Fibroblast of peridontal ligament (primary cell): ENCODE measurements around the gene RYR3.
"Not testable (repeated sequence)": the region's sequence is repeated elsewhere in the genome, so short reads cannot be mapped to it uniquely, and the experiment has no call there.

ENCODE experiments used
- DNase-seq: peaks from one replicate; pipeline ENCODE4 v3.0.0-alpha.2; 2010; ENCODE audit errors: extremely low read depth

The RYR3 gene

GRCh38 chr15:33584797-33585196, 274.0 kb downstream of the RYR3 start:
- DNase-seq = no peak

DNA sequence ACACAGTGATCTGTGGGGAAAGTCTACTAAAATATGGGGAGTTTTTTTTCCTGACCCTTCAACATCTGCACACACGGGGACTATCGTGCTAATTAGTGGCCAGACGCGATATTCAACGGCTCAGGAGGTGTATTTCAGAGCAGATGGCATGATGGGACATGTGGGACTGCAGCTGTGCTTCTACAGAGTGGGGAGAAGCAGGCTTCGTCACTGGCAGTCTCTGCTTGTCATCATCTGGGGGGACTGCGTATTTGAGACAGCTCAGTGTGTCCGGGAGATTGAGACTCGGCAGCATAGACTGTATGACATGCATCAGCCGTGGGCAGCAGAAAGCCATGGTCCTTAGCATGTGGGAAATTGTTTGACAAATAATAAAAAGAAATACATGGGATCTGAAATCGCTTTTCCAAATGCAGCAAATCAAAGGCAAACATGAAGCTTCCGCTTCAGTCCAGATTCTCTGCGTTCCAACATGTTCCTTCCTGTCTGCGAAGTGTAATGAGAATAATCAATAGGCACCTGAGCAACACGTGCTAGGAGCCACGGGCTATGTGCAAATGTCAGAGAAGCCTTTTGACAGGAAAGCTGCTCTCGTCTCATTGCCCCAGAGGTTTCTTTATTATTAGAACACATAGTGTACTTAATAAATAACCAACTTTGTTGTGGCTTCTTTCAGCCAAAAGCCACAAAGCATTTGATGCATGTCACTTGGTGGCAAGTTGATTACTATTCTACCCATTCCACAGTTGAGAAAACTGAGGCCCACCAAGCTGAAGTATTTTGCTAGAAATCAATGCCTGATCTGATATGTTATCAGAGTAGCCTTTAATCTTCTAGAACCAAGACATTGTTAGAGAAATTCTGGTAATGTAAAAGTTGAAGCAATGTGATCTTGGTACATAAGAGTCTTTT, 276.3 kb downstream of the RYR3 start:
- DNase-seq = no peak

DNA sequence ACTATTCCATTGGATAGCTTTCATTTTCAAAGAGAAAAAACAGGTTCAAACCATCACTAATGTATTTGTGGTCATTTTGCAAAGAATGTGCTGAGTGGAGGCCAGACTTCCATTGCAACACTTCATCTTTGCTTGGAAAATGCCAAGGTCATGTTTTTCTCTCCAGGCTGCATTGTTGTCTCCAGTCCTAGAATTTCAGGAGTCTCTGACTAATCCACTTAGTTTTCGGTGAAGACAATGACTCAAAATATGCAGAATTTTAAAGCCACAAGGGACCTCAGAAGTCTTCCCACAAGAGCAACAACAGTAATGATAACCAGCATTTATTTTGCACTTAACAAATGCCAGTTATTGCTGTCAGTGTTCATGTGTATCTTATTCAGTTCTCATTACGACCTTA, 277.0 kb downstream of the RYR3 start:
- peak; percentile 22 for DNase-seq

GRCh38 chr15:33592864-33593263, 282.1 kb downstream of the RYR3 start:
- DNase-seq = no peak

- DNase-seq = not testable (repeated sequence)
Observed at GRCh38 chr15:33598382-33598781, 287.6 kb downstream of the RYR3 start.

- DNase-seq = no peak
Observed at GRCh38 chr15:33600212-33600611, 289.4 kb downstream of the RYR3 start.

DNA sequence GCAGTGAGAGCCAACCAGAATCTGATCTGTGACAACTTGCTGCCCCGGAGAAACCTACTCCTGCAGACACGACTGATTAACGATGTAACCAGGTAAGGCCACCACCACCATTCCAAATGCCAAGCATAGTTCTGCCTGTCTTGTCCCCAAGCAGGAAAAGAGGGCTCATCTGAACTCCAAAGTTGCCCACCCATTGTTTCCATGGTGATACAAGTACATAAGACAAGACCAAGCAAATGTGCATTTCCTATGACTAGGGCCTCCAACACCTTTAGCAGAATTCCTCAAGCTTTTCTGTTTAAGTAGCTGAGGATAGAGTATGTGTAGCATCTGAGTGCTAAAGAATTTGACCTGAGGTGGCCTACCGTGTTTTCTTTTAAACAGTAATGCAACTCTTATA, 290.7 kb downstream of the RYR3 start:
- no peak for DNase-seq

- DNase-seq = no peak
Observed at GRCh38 chr15:33608714-33609113, 297.9 kb downstream of the RYR3 start.

DNA sequence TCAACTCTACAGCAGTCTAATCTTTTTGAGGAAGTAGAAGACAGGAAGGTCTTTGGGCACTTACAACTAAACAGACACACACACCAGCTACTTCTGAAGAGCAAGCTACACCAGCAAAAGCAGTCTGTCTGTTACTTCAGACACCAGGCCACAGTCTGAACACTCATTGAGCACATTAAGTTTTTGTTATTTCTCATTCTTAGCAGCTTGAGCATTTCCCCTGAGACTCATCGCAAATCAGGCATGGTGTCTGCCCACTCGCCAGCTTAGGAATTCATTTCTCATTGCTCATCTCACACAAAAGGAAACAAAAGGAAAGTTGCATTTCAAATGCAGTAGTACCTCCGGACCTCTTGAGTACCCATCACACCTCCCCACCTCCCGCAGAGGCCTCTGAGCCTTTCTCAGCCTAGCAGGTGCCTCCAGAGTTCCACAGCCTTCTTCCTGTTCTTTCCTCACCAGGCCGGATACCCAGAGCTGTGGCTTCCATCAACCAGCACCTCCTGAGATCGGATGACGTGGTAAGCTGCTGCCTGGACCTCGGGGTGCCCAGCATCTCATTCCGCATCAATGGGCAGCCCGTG, 302.0 kb downstream of the RYR3 start:
- no peak for DNase-seq

- no peak for DNase-seq
Observed at GRCh38 chr15:33616475-33616874, 305.7 kb downstream of the RYR3 start.

DNA sequence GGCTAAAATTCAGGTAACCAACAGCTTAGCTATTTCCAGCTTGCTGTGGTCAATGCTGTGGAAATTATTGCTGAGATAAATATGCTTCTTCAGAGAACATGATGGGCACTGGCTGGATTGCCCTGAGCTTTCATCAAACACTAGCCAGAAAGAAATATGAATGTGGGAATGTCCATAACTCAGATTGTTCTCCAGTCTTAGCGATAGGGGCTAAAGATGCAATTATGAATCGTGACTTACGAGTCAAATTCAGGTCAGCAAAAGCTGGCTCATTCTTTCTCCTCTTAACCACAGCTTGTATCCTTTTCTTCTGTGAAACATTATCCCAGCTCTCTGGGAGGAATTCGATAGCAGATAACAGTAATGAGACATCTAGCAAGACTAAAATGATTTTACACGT, 307.6 kb downstream of the RYR3 start:
- no peak for DNase-seq

DNA sequence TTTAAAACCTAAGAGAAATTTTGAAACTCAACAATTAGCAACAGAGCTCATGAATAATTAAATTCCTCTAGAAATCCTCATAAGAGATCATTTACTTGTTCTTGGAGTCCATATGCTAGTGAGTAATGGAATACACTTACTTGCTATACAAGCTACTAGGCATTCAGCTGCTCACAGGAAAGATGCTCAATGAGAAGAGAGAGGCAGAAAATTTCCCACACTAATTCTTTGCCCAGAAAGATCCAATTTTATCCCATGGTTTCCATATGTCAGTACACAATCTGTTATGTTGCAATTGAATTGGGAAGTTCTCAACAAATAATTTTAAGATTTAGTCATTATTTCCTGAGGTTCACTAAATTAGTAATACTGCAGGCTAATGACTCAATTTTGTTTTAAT, 310.4 kb downstream of the RYR3 start:
- no peak for DNase-seq

DNA sequence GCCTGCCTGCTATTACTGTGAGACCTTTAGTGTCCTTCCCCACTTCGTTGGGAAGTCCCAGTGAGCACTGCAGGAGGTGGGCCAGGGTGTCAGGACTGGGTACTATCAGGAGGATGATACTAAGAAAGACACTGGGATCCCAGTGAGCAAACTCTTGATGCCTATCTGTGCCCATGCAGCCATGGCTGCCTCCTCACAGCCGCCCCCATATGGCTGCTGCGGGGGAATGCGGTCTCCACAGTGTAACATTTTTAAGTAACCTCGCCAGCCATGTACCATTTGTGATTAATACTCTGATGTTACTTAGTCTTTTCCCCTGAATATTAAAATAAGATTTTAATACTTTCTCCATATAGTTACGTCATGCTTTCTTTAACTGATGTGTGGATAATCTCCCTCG, 312.2 kb downstream of the RYR3 start:
- no peak for DNase-seq

DNA sequence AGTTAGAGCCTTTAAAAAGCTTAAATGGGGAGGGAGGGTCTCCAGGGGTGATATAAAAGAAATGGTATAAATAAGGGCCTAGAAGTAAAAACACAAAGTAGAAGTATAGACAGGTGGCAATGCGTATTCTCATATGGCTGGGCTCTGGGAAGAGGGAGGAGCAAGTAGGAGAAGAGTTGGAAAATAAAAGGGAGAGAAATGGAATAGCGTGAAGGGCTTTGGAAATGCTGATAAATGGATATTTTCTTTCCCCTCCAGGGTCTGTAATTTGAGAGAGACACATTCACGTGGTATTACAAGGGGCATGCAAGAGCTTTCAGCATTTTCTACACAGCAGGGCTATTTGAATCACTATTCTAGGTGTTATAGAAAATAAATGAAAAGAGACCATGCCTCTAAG, 313.7 kb downstream of the RYR3 start:
- no peak for DNase-seq

DNA sequence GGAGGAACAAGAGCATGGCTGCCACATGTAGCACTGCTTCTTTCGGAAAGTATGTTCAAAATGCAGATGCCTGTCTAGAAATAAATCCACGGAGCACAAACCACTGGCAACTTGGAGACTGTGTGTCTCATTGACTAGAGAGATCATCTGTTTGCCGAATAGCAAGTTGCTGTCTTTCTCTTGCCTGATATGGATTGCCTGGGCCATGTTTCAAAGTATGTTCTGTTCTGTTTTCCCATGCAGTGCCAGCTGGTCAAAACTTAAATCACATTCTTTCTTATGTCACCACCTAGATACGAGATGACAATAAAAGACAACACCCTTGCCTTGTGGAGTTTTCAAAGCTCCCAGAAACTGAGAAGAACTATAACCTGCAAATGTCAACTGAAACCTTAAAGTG, 318.9 kb downstream of the RYR3 start:
- DNase-seq = no peak

DNA sequence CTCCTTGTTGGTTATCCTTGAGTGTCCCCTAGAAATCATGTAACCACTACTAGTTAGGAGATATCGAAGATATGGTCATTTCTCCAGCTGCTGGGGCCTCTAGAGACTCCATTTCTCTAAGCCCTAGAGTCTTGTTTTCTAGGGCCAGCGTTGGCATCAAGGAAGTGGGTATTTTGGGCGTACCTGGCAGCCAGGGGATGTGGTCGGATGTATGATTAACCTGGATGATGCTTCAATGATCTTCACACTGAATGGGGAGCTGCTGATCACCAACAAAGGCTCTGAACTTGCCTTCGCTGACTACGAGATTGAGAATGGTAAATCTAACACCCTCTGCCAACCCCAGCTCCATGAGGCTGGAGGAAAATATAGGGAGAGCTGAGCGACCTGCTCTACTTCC, 325.5 kb downstream of the RYR3 start:
- DNase-seq = no peak

- DNase-seq = no peak
Observed at GRCh38 chr15:33636958-33637357, 326.2 kb downstream of the RYR3 start.

GRCh38 chr15:33638453-33638852, 327.7 kb downstream of the RYR3 start:
- no peak for DNase-seq

- DNase-seq = no peak
Observed at GRCh38 chr15:33639051-33639450, 328.3 kb downstream of the RYR3 start.

DNA sequence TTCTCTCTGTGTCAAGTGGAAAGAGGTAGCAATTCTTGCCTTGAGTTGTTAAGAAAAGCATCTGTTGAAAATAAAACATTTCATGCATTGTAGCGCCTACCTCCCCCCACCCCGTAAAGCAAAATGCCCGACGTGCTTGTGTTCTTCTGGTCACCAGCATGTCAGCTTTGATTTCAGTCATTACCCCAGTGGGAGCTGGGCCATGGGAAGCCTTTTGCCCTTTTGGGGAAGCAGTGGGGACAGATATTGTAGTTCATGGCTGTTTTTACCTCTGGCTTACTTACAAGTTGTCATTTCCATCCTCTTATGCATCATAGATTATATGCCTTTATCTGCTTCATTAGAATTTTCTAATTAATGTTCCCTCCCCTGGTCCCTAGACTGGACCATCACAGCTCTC, 328.7 kb downstream of the RYR3 start:
- no peak for DNase-seq

- no peak for DNase-seq
Observed at GRCh38 chr15:33639978-33640377, 329.2 kb downstream of the RYR3 start.

DNA sequence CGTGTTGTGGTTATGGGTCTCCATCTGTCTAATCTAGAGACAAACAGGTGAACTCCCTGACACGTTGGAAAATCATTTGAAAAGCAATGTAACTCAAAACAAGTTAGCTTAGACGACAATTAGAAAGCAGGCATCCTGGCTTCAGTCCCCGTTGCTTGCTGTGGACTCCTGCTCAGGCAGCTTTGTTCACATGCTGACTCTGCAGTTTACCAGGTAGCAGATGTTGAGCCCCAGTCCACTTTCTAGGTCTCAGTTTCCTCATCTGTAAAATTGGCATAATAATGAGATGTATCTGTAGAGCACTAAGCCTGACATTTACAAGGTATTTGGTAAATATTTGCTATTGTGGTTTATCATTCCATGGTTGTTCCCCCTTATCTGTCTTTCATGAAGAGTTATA, 330.3 kb downstream of the RYR3 start:
- DNase-seq = no peak

DNA sequence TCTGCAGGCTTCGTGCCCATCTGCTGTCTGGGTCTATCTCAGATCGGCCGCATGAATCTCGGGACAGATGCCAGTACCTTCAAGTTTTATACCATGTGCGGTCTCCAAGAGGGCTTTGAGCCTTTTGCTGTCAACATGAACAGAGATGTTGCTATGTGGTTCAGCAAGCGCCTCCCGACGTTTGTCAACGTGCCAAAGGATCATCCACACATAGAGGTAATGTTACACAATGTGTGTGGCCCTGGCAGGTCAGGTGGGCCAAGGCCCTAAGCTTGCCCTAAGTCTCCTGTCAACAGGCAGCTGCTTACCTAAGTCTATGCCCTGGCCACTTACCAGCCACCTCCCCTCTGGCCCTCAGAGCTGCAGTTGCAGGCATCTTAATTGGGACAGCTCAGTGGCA, 333.5 kb downstream of the RYR3 start:
- no peak for DNase-seq

GRCh38 chr15:33646744-33647143, 336.0 kb downstream of the RYR3 start:
- DNase-seq = no peak
